B cell (primary cell): ENCODE measurements around the gene CELF4. TPM values are rescaled to one million over a fixed set of nuclear protein-coding genes. Genes with fewer than 3 reads are reported as not detected.

ENCODE experiments used
- ATAC-seq: fragments of 200-7000 bp; cut with Tn5 transposase; one replicate; pipeline ENCODE4 v1.10.0; 2021; ENCODE audit warnings: low read depth, mild to moderate bottlenecking, moderate number of reproducible peaks, moderate library complexity
- CTCF ChIA-PET: fragments of 350-600 bp; sonication (Branson Sonifier 250); formaldehyde crosslinking; loops from one replicate; lab custom pipeline; 2021; ENCODE audit warnings: antibody characterized with exemption, inconsistent platforms; lab: Charles Lee
- POLR2A ChIA-PET: fragments of 350-600 bp; sonication (Branson Sonifier 250); formaldehyde crosslinking; loops from one replicate; lab custom pipeline; 2021; ENCODE audit warnings: antibody characterized with exemption; lab: Charles Lee
- DNase-seq: peaks from one replicate; pipeline ENCODE4 v3.0.0; 2013
- H2AFZ ChIP-seq: 2 replicates; pipeline ENCODE4 v1.6.1; 2012; ENCODE audit warnings: mild to moderate bottlenecking, low read depth, low read length; ENCODE audit not compliant: insufficient read depth, poor library complexity, severe bottlenecking
- H3K27ac ChIP-seq, 2 donors: 1 replicate in 1 of 2; 2 replicates in 1 of 2; pipeline ENCODE4 v1.5.1; 2012 to 2013; ENCODE audit warnings: low read length in 2 of 2, mild to moderate bottlenecking in 2 of 2, moderate library complexity in 1 of 2
- H3K27me3 ChIP-seq, 4 experiments: fragments of 200-600 bp in 1 of 4; sonication (generic) in 1 of 4; replicated peaks in 1 of 4; 1 replicate in 2 of 4; 2 replicates in 2 of 4; pipeline versions ENCODE4 v1.6.1 to v1.7.0; 2013 to 2016; ENCODE audit warnings: low read length in 3 of 4, mild to moderate bottlenecking in 2 of 4, mixed read lengths in 1 of 4, moderate library complexity in 1 of 4; ENCODE audit not compliant: insufficient read depth in 4 of 4, control insufficient read depth in 3 of 4; ENCODE audit errors: control extremely low read depth in 1 of 4
- H3K36me3 ChIP-seq, 2 experiments: replicated peaks in 1 of 2; 1 replicate in 1 of 2; 2 replicates in 1 of 2; pipeline versions ENCODE4 v1.6.1 to v1.7.1; 2013; ENCODE audit warnings: low read length in 1 of 2; ENCODE audit not compliant: insufficient read depth in 2 of 2, control insufficient read depth in 1 of 2; ENCODE audit errors: control extremely low read depth in 1 of 2, extremely low read depth in 1 of 2
- H3K4me1 ChIP-seq, 2 donors: fragments of 200-600 bp in 1 of 2; sonication (generic) in 1 of 2; 1 replicate in 1 of 2; 2 replicates in 1 of 2; pipeline versions ENCODE4 v1.5.1 to v1.6.1; 2013 to 2017; ENCODE audit warnings: low read length in 2 of 2; ENCODE audit not compliant: control insufficient read depth in 2 of 2, insufficient read depth in 2 of 2
- H3K4me2 ChIP-seq: replicated peaks from 2 replicates; pipeline ENCODE3; 2012; ENCODE audit warnings: mild to moderate bottlenecking, low read depth, low read length; ENCODE audit not compliant: poor library complexity, severe bottlenecking
- H3K4me3 ChIP-seq, 5 experiments: fragments of 200-600 bp in 1 of 5; sonication (generic) in 1 of 5; 1 replicate in 3 of 5; 2 replicates in 2 of 5; pipeline versions ENCODE4 v1.5.1 to v1.7.0; 2011 to 2016; ENCODE audit warnings: low read length in 4 of 5, mild to moderate bottlenecking in 4 of 5, low read depth in 2 of 5, control low read depth in 1 of 5, moderate library complexity in 1 of 5; ENCODE audit not compliant: insufficient read depth in 1 of 5; ENCODE audit errors: control extremely low read depth in 1 of 5, extremely low read depth in 1 of 5
- H3K79me2 ChIP-seq: fragments of 200-600 bp; sonication (generic); one replicate; pipeline ENCODE4 v1.6.0; 2016; ENCODE audit warnings: low read length; ENCODE audit not compliant: control insufficient read depth, insufficient read depth
- H3K9ac ChIP-seq: fragments of 200-600 bp; sonication (generic); 2 replicates; pipeline ENCODE4 v1.6.1; 2017; ENCODE audit warnings: mild to moderate bottlenecking, low read length, moderate library complexity
- H3K9me3 ChIP-seq, 3 donors: one replicate each; pipeline versions ENCODE4 v1.6.1 to v1.7.1; 2013; ENCODE audit warnings: low read length in 2 of 3; ENCODE audit not compliant: control insufficient read depth in 2 of 3, insufficient read depth in 1 of 3; ENCODE audit errors: control extremely low read depth in 1 of 3
- H4K20me1 ChIP-seq: 2 replicates; pipeline ENCODE4 v1.6.0; 2012; ENCODE audit warnings: mild to moderate bottlenecking, low read length; ENCODE audit not compliant: insufficient read depth, control insufficient read depth, poor library complexity, severe bottlenecking
- H3K27ac Mint-ChIP-seq: one replicate; pipeline ENCODE4 v1.8.0; 2021; ENCODE audit warnings: mixed read lengths
- H3K27me3 Mint-ChIP-seq: one replicate; pipeline ENCODE4 v1.8.0; 2021; ENCODE audit warnings: mixed read lengths
- H3K4me1 Mint-ChIP-seq: one replicate; pipeline ENCODE4 v1.8.0; 2021; ENCODE audit warnings: mixed read lengths
- H3K4me3 Mint-ChIP-seq: one replicate; pipeline ENCODE4 v1.8.0; 2021; ENCODE audit warnings: mixed read lengths
- H3K9me3 Mint-ChIP-seq: one replicate; pipeline ENCODE4 v1.8.0; 2022; ENCODE audit warnings: mixed read lengths; ENCODE audit not compliant: insufficient read depth
- EZH2 ChIP-seq: IDR thresholded peaks from 2 replicates; pipeline ENCODE4 v1.6.1; 2012; ENCODE audit warnings: borderline replicate concordance, low read depth, mild to moderate bottlenecking, moderate library complexity, low read length; ENCODE audit not compliant: insufficient read depth, poor library complexity, severe bottlenecking
- WGBS: methylation state at CpG from one replicate; pipeline ENCODE4 v1.1.5; 2013; ENCODE audit warnings: missing lambda C conversion rate; ENCODE audit not compliant: insufficient coverage; 5-methylcytosine and 5-hydroxymethylcytosine counted together
- intact Hi-C: fragments of 100-400 bp; cut with micrococcal nuclease; formaldehyde crosslinking; loops from one replicate; pipeline ENCODE4 v1.10.0; 2022
- polyA plus RNA-seq: library from polyadenylated mRNA; depleted of rRNA; stranded (reverse); fragments of >200 nt; gene quantifications from 2 replicates; pipeline ENCODE4 v1.2.3, GENCODE V29; 2012
- total RNA-seq, 2 donors: library from RNA; stranded (reverse); fragments of 120-200 nt in 1 of 2; gene quantifications; 1 replicate in 1 of 2; 2 replicates in 1 of 2; pipeline versions ENCODE4 v1.2.3 to v1.2.4, GENCODE V29; 2013 to 2022
- TF ChIP-seq, protein P1 (sequence below): fragments of 200-600 bp; IDR thresholded peaks from one replicate; pipeline ENCODE4 v1.8.0; 2022; ENCODE audit warnings: antibody characterized with exemption, mild to moderate bottlenecking

The CELF4 gene
- total and polyA plus RNA-seq, 2 donors (not counting 1 experiment from before 2014, with no cell fraction given): not detected

DNA sequence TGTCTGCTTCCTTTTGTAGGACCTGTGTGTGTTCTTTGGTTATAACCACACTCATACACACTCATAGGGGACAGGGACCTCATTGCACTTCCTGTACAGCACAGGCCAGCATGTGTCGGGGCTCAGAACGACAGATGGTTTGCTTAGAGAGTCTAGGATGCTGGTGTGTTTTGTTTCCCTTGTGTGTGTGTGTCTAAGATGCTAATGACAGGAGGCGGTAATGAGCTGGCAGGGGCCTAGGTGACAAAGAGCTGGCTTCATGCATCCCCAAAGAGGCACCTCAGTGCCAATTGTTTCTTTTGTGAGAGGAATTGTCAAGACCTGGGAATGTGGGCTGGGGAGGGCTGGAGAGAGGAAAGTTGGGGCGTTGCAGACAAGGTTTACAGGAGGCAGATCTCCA is 66.6 kb downstream of the CELF4 start:
- intact Hi-C loops: no loop called here
- no peaks in the 10 kb centered on the region for H3K4me1 Mint-ChIP-seq
- H3K79me2 ChIP-seq: no peaks in the 10 kb centered on the region
- no peak overlapping the region for H3K4me3 Mint-ChIP-seq
- H3K4me1 ChIP-seq: no peaks in the 10 kb centered on the region
- WGBS: 83% methylated on average over 3 of the region's 4 CpGs
- H3K27ac Mint-ChIP-seq: no peak overlapping the region
- H3K9me3 Mint-ChIP-seq: no peaks in the 10 kb centered on the region
- DNase-seq: no peak
- no peaks in the 10 kb centered on the region for H4K20me1 ChIP-seq
- no peaks in the 10 kb centered on the region for H3K27me3 ChIP-seq
- H3K4me3 ChIP-seq: no peak overlapping the region
- peaks cover 0 to 19% (median 0%) of the 10 kb centered on the region in 3 donors for H3K9me3 ChIP-seq
- H3K9ac ChIP-seq: no peak overlapping the region
- POLR2A ChIA-PET: interaction anchor here (0.9 kb wide), 1 partner anchor 10 kb away, joined by 4 read pairs; no protein-coding TSS in a partner anchor
- TF ChIP-seq, protein P1, sequence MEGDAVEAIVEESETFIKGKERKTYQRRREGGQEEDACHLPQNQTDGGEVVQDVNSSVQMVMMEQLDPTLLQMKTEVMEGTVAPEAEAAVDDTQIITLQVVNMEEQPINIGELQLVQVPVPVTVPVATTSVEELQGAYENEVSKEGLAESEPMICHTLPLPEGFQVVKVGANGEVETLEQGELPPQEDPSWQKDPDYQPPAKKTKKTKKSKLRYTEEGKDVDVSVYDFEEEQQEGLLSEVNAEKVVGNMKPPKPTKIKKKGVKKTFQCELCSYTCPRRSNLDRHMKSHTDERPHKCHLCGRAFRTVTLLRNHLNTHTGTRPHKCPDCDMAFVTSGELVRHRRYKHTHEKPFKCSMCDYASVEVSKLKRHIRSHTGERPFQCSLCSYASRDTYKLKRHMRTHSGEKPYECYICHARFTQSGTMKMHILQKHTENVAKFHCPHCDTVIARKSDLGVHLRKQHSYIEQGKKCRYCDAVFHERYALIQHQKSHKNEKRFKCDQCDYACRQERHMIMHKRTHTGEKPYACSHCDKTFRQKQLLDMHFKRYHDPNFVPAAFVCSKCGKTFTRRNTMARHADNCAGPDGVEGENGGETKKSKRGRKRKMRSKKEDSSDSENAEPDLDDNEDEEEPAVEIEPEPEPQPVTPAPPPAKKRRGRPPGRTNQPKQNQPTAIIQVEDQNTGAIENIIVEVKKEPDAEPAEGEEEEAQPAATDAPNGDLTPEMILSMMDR: no peak
- TF ChIP-seq EZH2: no peak
- CTCF ChIA-PET: no interaction called here
- H3K27me3 Mint-ChIP-seq: peaks cover 12% of the 10 kb centered on the region
- H3K27ac ChIP-seq: no peak overlapping the region
- no peaks in the 10 kb centered on the region for H3K36me3 ChIP-seq
- no peak overlapping the region for H3K4me2 ChIP-seq
- ATAC-seq: no peak
- H2AFZ ChIP-seq: no peak overlapping the region

DNA sequence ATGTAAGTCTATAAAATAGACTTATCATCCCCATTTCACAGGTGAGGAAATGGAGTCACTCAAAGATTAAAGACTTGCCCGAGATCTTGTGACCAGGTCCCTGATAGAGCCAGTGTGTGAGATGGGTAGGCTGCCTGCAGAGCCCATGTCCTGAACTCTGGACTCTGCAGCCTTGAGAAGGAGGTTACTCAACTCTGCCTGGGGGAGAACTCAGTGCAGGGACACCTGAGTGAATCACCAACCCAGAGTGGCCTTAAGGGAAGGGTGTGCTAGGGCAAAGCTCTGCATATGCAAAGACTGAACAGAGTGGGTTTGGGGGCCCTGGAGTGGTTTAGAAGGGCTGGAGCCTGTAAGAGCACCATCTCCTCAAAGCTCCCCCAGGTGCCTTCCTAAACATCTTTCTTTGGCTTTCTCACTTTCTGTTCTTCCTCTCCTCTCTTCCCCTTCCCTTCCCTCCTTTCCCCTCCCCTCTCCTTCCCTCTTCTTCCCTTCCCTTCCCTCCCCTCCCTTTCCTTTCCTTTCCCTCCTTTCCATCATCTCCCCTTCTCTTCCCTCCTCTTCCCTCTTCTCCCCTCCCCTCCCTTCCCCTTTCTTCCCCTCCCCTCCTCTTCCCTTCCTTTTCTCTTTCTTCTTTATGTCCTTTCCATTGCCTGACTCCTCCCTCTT is 67.6 kb downstream of the CELF4 start:
- no peaks in the 10 kb centered on the region for H3K36me3 ChIP-seq
- H3K27ac Mint-ChIP-seq: no peak overlapping the region
- H3K4me3 Mint-ChIP-seq: no peak overlapping the region
- no peaks in the 10 kb centered on the region for H4K20me1 ChIP-seq
- no peaks in the 10 kb centered on the region for H3K4me1 Mint-ChIP-seq
- POLR2A ChIA-PET: interaction anchor here (0.9 kb wide), 1 partner anchor 11 kb away, joined by 4 read pairs; no protein-coding TSS in a partner anchor
- no peaks in the 10 kb centered on the region for H3K79me2 ChIP-seq
- no peaks in the 10 kb centered on the region for H3K9me3 Mint-ChIP-seq
- H2AFZ ChIP-seq: no peak overlapping the region
- no peak overlapping the region for H3K27ac ChIP-seq
- intact Hi-C loops: no loop called here
- DNase-seq (no peak), ATAC-seq (no peak)
- CTCF ChIA-PET: no interaction called here
- H3K9me3 ChIP-seq: peaks cover 0 to 19% (median 0%) of the 10 kb centered on the region in 3 donors
- H3K4me1 ChIP-seq: no peaks in the 10 kb centered on the region
- H3K4me2 ChIP-seq: no peak overlapping the region
- TF ChIP-seq, protein P1: no peak
- no peak for TF ChIP-seq EZH2
- no peak overlapping the region for H3K4me3 ChIP-seq
- peaks cover 13% of the 10 kb centered on the region for H3K27me3 Mint-ChIP-seq
- 92% methylated on average over 1 of the region's 1 CpG for WGBS
- H3K27me3 ChIP-seq: no peaks in the 10 kb centered on the region
- H3K9ac ChIP-seq: no peak overlapping the region
